GM21717 (cell line): ENCODE results near the gene RSL1D1.
"Not testable (repeated sequence)": the region's sequence is repeated elsewhere in the genome, so short reads cannot be mapped to it uniquely, and the experiment has no call there.

Experiments
- ATAC-seq: cut with Tn5 transposase; IDR thresholded peaks from one replicate; pipeline ENCODE4 v1.9.1; 2021; ENCODE audit warnings: mild to moderate bottlenecking, moderate library complexity; ENCODE audit not compliant: unreplicated experiment

The RSL1D1 gene

DNA sequence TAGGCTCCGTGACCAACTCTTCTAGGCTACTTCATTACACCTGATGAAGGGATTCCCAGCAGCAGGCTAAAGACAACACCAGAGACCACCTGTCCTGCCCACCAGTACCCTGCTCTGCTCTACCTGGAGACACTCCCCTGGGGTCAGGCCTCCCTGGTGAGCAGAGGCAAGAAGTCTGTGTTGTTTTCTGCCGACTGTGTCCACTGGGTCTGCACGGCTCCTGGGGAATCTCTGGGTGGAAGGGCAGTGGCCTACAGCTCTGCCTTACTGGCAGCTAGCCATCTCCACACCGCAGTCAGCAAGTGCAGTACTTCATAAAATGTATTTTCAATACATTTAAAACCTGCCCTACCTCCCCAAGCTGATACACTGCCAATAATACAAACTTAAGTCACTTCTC lies 6.8 kb downstream of the RSL1D1 start:
- ATAC-seq: no peak

DNA sequence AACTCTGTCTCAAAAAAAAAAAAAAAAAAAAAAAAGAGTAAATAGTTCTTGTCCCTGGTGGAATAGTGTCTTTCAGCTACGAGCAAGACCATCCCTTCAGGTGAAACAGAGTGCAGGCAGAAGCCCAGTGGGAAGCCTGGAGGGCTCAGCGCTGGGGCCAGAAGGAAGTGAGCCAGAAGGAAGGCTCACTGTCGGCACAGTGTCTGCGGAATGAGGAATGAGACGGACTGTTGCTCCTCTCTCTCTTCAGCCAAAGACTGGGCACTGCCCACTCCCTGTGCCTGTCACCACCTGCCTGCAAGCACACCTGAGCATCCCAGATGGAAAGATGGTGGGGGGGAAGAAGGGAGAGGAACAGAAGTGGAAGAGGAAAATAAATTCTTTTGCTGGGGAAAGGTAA lies 7.5 kb downstream of the RSL1D1 start:
- no peak for ATAC-seq

- no peak for ATAC-seq
Measured at GRCh38 chr16:11843206-11843605, 8.1 kb downstream of the RSL1D1 start.

DNA sequence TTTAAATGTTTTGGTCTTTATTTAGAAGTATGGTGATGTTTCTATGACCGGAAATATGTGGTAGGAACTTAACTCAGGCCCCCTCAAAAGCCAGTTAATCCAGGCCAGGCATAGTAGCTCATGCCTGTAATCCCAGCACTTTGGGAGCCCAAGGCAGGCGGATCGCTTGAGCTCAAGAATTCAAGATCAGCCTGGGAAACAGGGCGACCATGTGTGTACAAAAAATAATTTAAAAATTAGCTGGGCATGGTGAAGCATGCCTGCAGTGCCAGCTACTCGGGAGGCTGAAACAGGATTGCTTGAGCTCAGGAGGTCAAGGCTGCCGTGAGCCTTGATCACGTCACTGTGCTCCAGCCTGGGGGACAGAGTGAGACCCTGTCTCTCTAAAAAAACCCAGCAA lies 10.3 kb downstream of the RSL1D1 start:
- ATAC-seq: no peak

- no peak for ATAC-seq
Measured at GRCh38 chr16:11836650-11837244, 14.6 kb downstream of the RSL1D1 start.

DNA sequence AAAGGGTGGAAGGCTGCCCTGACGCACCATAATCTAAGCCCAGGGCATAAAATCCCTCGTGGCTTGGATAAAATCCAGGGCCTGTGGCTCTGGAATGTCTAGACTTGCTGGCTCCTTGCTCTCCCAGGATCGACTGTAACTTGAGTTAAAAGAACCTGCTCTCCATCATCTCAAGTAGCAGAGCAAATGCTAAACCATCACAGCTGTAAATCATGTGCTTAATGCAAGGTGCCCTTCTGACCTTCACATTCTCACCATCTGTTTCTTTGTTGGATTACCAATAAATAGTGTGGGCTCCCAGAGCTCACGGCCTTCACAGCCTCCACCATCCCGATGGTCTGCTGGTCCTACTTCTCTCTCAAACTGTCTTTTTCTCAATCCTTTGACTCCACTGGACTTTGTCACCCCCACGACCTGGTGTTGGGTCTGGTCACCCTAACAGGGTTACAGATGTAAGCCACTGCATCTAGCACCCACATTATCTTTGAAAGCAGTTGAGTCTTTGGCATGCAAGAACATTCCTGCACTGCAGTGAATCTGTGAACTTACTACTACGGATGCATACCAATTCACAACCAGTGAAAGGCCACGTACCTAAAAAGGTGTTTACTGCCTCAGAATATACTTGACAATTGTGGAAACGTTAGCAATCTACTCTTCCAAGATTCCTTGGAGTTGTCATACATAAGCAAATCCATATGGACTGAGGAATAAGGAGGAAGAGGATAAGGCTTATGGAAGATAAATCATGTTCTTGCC lies 15.3 kb downstream of the RSL1D1 start:
- ATAC-seq: no peak

DNA sequence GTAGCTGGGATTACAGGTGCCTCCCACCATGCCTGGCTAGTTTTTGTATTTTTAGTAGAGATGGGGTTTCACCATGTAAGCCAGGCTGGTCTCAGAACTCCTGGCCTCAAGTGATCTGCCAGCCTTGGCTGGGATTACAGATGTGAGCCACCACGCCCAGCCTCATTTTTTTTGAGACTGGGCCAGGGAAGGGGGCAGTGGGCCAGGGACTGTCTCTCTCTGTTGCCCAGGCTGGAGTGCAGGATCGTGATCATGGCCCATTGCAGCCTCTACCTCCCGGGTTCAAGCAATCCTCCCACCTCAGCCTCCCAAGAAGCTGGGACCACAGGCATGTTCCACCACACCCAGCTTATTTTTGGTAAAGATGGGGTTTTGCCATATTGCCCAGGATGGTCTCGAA lies 16.0 kb downstream of the RSL1D1 start:
- no peak for ATAC-seq

DNA sequence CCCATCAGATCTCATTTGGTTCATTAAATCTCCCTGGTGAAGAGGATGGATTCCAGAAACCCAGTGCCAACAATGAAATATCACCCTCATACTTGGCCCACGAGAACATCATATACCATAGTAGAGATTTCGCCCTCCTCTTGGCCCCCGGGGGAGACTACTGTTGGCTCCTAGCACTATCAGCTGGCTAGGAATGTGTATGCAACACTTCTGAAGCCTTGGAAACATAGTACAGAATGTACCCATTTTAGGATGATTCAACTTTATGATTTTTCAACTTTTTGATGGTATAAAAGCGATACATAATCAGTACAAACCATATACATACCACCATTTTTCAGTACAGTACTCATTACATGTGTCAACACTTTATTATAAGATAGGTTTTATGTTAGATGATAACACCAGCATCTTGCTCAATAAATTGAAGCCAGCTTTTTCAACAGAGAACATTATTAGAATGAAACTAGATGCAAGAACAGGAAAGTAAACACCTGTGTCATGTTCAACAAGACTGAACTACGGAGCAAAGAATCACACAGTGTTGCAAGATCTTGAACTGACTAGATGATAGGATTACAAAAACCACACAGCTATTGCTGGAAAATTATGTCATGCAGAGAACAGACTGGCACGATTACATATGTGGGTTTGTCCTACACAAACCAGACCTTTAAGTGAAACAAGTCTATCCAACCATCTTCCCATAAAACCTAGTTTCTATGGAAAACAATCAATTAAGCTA lies 17.2 kb downstream of the RSL1D1 start:
- no peak for ATAC-seq

- no peak for ATAC-seq
Measured at GRCh38 chr16:11828696-11829095, 22.6 kb downstream of the RSL1D1 start.

DNA sequence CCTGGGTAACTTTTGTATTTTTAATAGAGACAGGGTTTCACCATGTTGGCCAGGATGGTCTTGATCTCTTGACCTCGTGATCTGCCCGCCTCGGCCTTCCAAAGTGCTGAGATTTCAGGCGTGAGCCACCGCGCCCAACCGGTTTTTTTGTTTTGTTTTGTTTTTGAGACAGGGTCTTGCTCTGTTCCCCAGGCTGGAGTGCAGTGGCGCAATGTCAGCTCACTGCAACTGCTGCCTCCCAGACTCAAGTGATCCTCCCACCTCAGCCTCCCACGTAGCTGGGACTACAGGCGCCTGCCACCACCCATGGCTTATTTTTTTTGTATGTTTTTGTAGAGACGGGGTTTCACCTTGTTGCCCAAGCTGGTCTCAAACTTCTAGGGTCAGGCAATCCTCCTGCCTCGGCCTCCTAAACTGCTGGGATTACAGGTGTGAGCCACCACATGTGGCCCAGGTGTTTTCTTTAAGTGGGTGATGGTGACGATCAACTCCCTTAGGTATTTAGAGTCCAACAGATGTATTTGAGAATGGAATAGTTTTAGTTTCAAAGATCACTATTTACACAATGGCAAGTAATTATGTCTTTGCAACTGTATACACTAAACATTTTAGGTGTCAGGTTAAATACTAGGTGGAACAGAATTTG lies 25.7 kb downstream of the RSL1D1 start:
- ATAC-seq: not testable (repeated sequence)

- no peak for ATAC-seq
Measured at GRCh38 chr16:11824362-11824761, 27.0 kb downstream of the RSL1D1 start.

GRCh38 chr16:11823645-11824044 lies 27.7 kb downstream of the RSL1D1 start:
- not testable (repeated sequence) for ATAC-seq

- ATAC-seq: no peak
Measured at GRCh38 chr16:11819798-11820197, 31.5 kb downstream of the RSL1D1 start.

DNA sequence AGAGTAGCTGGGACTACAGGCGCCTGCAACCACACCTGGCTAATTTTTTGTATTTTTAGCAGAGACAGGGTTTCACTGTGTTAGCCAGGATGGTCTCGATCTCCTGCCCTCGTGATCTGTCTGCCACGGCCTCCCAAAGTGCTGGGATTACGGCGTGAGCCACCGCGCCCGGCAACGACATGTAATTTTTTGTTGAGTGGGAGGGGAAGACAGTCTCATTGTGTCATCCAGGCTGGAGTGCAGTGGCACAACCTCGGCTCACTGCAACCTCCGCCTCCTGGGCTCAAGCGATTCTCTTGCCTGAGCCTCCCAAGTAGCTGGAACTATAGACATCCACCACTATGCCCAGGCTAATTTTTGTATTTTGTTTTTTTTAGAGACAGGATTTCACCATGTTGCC lies 32.4 kb downstream of the RSL1D1 start:
- ATAC-seq: not testable (repeated sequence)

DNA sequence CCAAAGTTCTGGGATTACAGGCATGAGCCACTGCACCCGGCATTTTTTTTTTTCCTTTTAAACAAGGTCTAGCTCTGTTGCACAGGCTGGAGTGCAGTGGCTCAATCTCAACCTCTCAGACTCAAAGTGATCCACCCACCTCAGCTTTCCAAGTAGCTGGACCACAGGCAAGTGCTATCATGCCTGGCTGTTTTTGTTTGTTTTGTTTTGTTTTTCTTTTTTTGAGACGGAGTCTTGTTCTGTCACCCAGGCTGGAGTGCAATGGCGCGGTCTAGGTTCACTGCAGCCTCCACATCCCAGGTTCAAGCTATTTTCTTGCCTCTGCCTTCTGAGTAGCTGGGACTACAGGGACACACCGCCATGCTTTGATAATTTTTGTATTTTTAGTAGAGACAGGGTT lies 35.2 kb downstream of the RSL1D1 start:
- no peak for ATAC-seq

DNA sequence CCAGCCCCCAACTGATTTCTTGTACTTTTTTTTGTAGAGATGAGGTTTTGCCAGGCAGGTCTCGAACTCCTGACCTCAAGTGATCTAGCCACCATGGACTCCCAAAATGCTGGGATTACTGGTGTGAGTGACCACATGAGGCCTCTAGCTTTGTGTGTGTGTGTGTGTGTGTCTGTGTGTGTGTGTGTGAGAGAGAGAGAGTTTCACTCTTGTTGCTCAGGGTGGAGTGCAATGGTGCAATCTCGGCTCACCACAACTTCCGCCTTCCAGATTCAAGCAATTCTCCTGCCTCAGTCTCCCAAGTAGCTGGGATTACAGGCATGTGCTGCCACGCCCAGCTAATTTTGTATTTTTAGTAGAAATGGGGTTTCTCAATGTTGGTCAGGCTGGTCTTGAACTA lies 36.5 kb downstream of the RSL1D1 start:
- not testable (repeated sequence) for ATAC-seq

DNA sequence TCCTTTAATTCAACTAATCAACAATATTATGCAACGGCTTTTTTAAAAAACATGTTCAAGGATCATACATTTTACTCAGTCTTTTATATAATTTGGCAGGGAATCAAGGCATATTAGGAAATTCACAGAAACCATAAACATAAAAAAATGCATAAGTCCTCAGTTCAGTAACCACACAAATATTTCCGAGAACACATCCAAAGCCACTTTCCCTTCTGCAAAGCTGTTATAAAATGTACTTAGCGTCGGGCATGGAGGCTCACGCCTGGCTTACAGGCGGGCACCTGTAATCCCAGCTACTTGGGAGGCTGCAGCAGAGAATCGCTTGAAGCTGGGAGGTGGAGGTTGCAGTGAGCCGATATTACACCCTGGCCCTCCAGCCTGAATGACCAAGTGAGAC lies 44.6 kb downstream of the RSL1D1 start:
- no peak for ATAC-seq

DNA sequence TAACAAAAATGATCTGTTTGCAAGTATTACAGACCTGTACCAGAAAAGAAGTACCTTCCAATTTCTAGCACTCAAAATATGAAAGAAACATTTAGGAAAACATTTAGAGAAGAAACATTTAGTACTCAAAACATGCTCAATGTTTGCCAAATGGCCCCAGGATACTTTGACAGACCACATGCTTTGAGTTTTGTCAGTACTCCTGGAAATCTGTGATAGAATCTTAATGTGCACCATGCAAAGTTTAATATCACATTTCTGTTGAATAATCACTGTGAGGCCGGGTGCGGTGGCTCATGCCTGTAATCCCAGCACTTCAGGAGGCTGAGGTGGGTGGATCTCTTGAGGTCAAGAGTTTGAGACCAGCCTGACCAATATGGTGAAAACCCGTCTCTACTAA lies 45.8 kb downstream of the RSL1D1 start:
- no peak for ATAC-seq

- ATAC-seq: no peak
Measured at GRCh38 chr16:11801481-11802021, 49.8 kb downstream of the RSL1D1 start.

DNA sequence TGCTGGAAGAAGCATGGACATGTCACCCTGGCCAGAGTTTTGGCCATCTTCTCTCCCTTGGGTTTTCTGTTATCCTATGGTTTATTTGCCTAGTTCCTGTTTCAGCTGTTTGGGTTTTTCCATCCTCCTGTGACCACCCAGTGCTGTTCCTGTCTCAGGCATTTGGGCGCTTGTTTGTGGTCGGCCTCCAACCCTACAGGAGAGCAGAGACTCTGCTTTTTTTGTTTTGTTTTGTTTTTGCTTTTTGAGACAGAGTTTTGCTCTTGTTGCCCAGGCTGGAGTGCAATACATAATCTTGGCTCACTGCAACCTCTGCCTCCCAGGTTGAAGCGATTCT lies 51.0 kb downstream of the RSL1D1 start:
- ATAC-seq: no peak
